GM12865 (cell line): ENCODE measurements around the gene JPH3.

Source experiments
- DNase-seq: peaks from one replicate; pipeline ENCODE4 v3.0.0; 2010; ENCODE audit warnings: low read depth
- H3K4me3 ChIP-seq: 2 replicates; pipeline ENCODE4 v1.5.1; 2011; ENCODE audit warnings: mild to moderate bottlenecking, low read depth, low read length, control low read depth
- CTCF ChIP-seq: IDR thresholded peaks from 2 replicates; pipeline ENCODE4 v1.5.1; 2011; ENCODE audit warnings: low read length, control low read depth, low read depth, inconsistent platforms; ENCODE audit not compliant: insufficient read depth; ENCODE audit errors: missing control alignments

JPH3 gene

GRCh38 chr16:87666919-87667318 is 64.6 kb downstream of the JPH3 start:
- TF ChIP-seq CTCF, result no peak
- no peak for DNase-seq
- no peak overlapping the region for H3K4me3 ChIP-seq

GRCh38 chr16:87667443-87667842 is 65.1 kb downstream of the JPH3 start:
- DNase-seq, result no peak
- no peak for TF ChIP-seq CTCF
- no peak overlapping the region for H3K4me3 ChIP-seq

GRCh38 chr16:87667946-87668345 is 65.6 kb downstream of the JPH3 start:
- no peak for DNase-seq
- no peak for TF ChIP-seq CTCF
- no peak overlapping the region for H3K4me3 ChIP-seq

- DNase-seq, result no peak
- TF ChIP-seq CTCF, result no peak
- H3K4me3 ChIP-seq, result no peak overlapping the region
Observed at GRCh38 chr16:87669672-87670071, 67.4 kb downstream of the JPH3 start.

- no peak for TF ChIP-seq CTCF
- no peak for DNase-seq
- no peak overlapping the region for H3K4me3 ChIP-seq
Observed at GRCh38 chr16:87671221-87671620, 68.9 kb downstream of the JPH3 start.

- TF ChIP-seq CTCF, result no peak
- no peak overlapping the region for H3K4me3 ChIP-seq
- DNase-seq, result no peak
Observed at GRCh38 chr16:87671715-87672270, 69.5 kb downstream of the JPH3 start.

- no peak for DNase-seq
- no peak overlapping the region for H3K4me3 ChIP-seq
- no peak for TF ChIP-seq CTCF
Observed at GRCh38 chr16:87674419-87674818, 72.1 kb downstream of the JPH3 start.
